K562 (cell line): Measurements from ENCODE around the gene KRT31. TPM values are rescaled to one million over a fixed set of nuclear protein-coding genes. Genes with fewer than 3 reads are reported as not detected.
"Not testable (repeated sequence)": the region's sequence is repeated elsewhere in the genome, so short reads cannot be mapped to it uniquely, and the experiment has no call there.

ENCODE experiments used
- ATAC-seq: fragments of 200-7000 bp; cut with Tn5 transposase; 3 replicates; pipeline ENCODE4 v1.9.1; 2020; ENCODE audit warnings: moderate library complexity
- BruUV-seq: library from RNA; stranded (reverse); fragments of 400-500 nt; replicated peaks from 2 replicates; lab custom pipeline; 2021; lab: Mats Ljungman, UMichigan
- CTCF ChIA-PET: fragments of 300-600 bp; formaldehyde crosslinking; extraction: SDS; loops from one replicate; lab custom pipeline; 2021; ENCODE audit warnings: low intra/inter-chr PET ratio; lab: Yijun Ruan, JAX
- POLR2A ChIA-PET: fragments of 300-600, 350-650 bp; sonication (Branson Sonifier 250); formaldehyde crosslinking; extraction: SDS; loops from one replicate; lab custom pipeline; 2021; ENCODE audit warnings: antibody characterized with exemption, inconsistent platforms; lab: Yijun Ruan, JAX
- DNase-seq, 4 experiments: peaks; one replicate each; pipeline versions ENCODE4 v3.0.0 to v3.0.0-alpha.2; 2011 to 2018; ENCODE audit warnings: low spot score in 3 of 4, mixed read lengths in 3 of 4; ENCODE audit errors: extremely low read depth in 1 of 4
- FAIRE-seq: peaks from 2 replicates; lab custom pipeline; 2011; peaks lifted over from hg19 to GRCh38; lab: Jason Lieb, UNC
- H2AFZ ChIP-seq: 2 replicates; pipeline ENCODE4 v1.6.0; 2011; ENCODE audit warnings: low read depth, low read length, control low read depth, inconsistent platforms
- H3K27ac ChIP-seq: fragments of 200-600 bp; 3 replicates; pipeline ENCODE4 v1.8.0; 2011; ENCODE audit warnings: low read depth, mild to moderate bottlenecking, control low read depth, inconsistent platforms, low read length, moderate library complexity, mixed read lengths; ENCODE audit errors: extremely low read depth
- H3K27me3 ChIP-seq, 2 experiments: fragments of 300-600 bp in 1 of 2; 2 replicates in 1 of 2; 3 replicates in 1 of 2; pipeline versions ENCODE4 v1.6.0 to v1.8.0; 2011; ENCODE audit warnings: inconsistent platforms in 2 of 2, low read length in 2 of 2, mild to moderate bottlenecking in 1 of 2, mixed read lengths in 1 of 2, moderate library complexity in 1 of 2; ENCODE audit not compliant: control insufficient read depth in 2 of 2, insufficient read depth in 2 of 2
- H3K36me3 ChIP-seq: fragments of 300-600 bp; 3 replicates; pipeline ENCODE4 v1.8.0; 2011; ENCODE audit warnings: mild to moderate bottlenecking, low read length, inconsistent platforms; ENCODE audit not compliant: control insufficient read depth, insufficient read depth
- H3K4me1 ChIP-seq, 2 experiments: fragments of 200-600 bp in 1 of 2; replicated peaks in 1 of 2; 2 replicates in 1 of 2; 3 replicates in 1 of 2; pipeline versions ENCODE4 v1.5.1 to v1.8.0; 2011; ENCODE audit warnings: inconsistent platforms in 2 of 2, low read length in 2 of 2, mild to moderate bottlenecking in 1 of 2, mixed read lengths in 1 of 2, moderate library complexity in 1 of 2; ENCODE audit not compliant: control insufficient read depth in 2 of 2, insufficient read depth in 2 of 2
- H3K4me2 ChIP-seq: 2 replicates; pipeline ENCODE4 v1.6.1; 2011; ENCODE audit warnings: low read length, control low read depth, inconsistent platforms, mixed read lengths; ENCODE audit not compliant: insufficient read depth
- H3K4me3 ChIP-seq: fragments of 200-600 bp; sonication (generic), shearing (Covaris generic); 2 replicates; pipeline ENCODE4 v1.5.1; 2016; ENCODE audit warnings: control low read depth, inconsistent platforms
- H3K79me2 ChIP-seq: fragments of 200-600 bp; 3 replicates; pipeline ENCODE4 v1.8.0; 2011; ENCODE audit warnings: low read length, inconsistent platforms; ENCODE audit not compliant: control insufficient read depth, insufficient read depth
- H3K9ac ChIP-seq, 2 experiments: 2 replicates each; pipeline versions ENCODE4 v1.6.0 to v1.6.1; 2011; ENCODE audit warnings: low read depth in 2 of 2, low read length in 2 of 2, control low read depth in 1 of 2, inconsistent platforms in 1 of 2, mild to moderate bottlenecking in 1 of 2, mixed read lengths in 1 of 2; ENCODE audit not compliant: insufficient read depth in 1 of 2
- H3K9me1 ChIP-seq: one replicate; pipeline ENCODE4 v1.6.0; 2011; ENCODE audit warnings: inconsistent platforms, mild to moderate bottlenecking, low read length, moderate library complexity; ENCODE audit not compliant: control insufficient read depth, insufficient read depth
- H3K9me3 ChIP-seq: replicated peaks from 2 replicates; pipeline ENCODE4 v1.5.1; 2011; ENCODE audit warnings: low read depth, low read length, inconsistent platforms; ENCODE audit not compliant: control insufficient read depth, insufficient read depth
- H4K20me1 ChIP-seq: replicated peaks from 2 replicates; pipeline ENCODE4 v1.6.1; 2011; ENCODE audit warnings: low read length, inconsistent platforms, mixed read lengths; ENCODE audit not compliant: control insufficient read depth, insufficient read depth
- FOXP1 ChIP-seq: sonication (generic); formaldehyde crosslinking; IDR thresholded peaks from 2 replicates; pipeline ENCODE4 v1.8.0; 2022; ENCODE audit warnings: mild to moderate bottlenecking, missing genetic modification reagents
- SMAD2 ChIP-seq: fragments of 150-350 bp; IDR thresholded peaks from 2 replicates; pipeline ENCODE4 v1.6.1; 2014; ENCODE audit warnings: low read depth, mild to moderate bottlenecking, low read length
- WGBS: fragments of 100-300 bp; shearing (Covaris generic); methylation state at CpG from one replicate; pipeline ENCODE4 v1.1.6; 2016; ENCODE audit warnings: low coverage, mixed read lengths; ENCODE audit not compliant: insufficient coverage; ENCODE audit errors: missing lambda C conversion rate; 5-methylcytosine and 5-hydroxymethylcytosine counted together
- in situ Hi-C: fragments of 300-500 bp; cut with MboI; formaldehyde crosslinking; loops from 4 replicates; pipeline ENCODE4 v1.15.0; 2018; ENCODE audit warnings: inconsistent platforms, mixed read lengths
- intact Hi-C: fragments of 100-400 bp; cut with micrococcal nuclease; formaldehyde crosslinking; loops from 2 replicates; pipeline ENCODE4 v1.14.2; 2022
- polyA plus RNA-seq, 8 experiments: library from polyadenylated mRNA; depleted of rRNA in 4 of 8; stranded (reverse) in 5 of 8; unstranded in 3 of 8; fragments of >200 nt; fragmentation: Nextera tagmentation in 2 of 8; fragmentation: Illumina TruSeq in 1 of 8; extraction: Ambion mirVana in 2 of 8; extraction: Trizol in 1 of 8; gene quantifications; 2 replicates each; pipeline versions ENCODE4 v1.2.1 to v1.2.3, GENCODE V29; 2011 to 2014; ENCODE audit warnings: inconsistent platforms in 1 of 8, missing spikeins in 1 of 8
- total RNA-seq, 7 experiments: library from RNA; depleted of rRNA in 6 of 7; stranded (reverse); fragments of >200 nt in 6 of 7; fragmentation: Illumina TruSeq in 2 of 7; extraction: Trizol in 2 of 7; gene quantifications; 2 replicates each; pipeline versions ENCODE4 v1.2.1 to v1.2.3, GENCODE V29; 2011 to 2021; ENCODE audit warnings: low replicate concordance in 1 of 7

The KRT31 gene
- total and polyA plus RNA-seq, 9 of the 15 experiments (the other 6 are each of a cell fraction or from before 2014, with no cell fraction given): not detected

DNA sequence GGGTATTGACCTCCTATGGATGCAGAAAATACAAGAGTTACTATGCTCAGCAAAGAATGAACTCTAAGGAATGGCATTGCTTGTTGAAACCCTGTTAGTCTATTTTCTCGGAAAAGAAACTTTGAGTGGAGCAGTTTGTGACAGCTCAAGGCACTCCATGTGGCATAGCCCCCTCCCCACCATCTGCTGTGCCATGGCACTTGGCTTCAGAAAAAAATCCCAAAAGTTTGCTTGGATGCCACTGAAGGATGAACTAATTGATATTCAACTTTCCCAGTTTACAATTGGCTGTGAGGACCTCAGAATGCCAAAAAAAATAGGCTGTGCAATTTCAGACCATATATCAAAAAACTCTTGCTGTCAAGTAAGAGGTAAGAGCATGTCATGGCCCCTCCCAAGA, 1.8 kb downstream of the KRT31 start:
- no peak for ATAC-seq
- H3K9ac ChIP-seq: no peak overlapping the region
- no peak overlapping the region for H3K4me3 ChIP-seq
- no peaks in the 10 kb centered on the region for H3K36me3 ChIP-seq
- BruUV-seq: no TSS peak
- H3K27ac ChIP-seq: no peak overlapping the region
- no peaks in the 10 kb centered on the region for H3K4me1 ChIP-seq
- CTCF ChIA-PET: interaction anchor here (0.7 kb wide), 1 partner anchor 1083 kb away, joined by 7 read pairs; no protein-coding TSS in a partner anchor
- H3K9me1 ChIP-seq: no peaks in the 10 kb centered on the region
- no peak for DNase-seq
- H3K4me2 ChIP-seq: no peak overlapping the region
- in situ Hi-C loops (no loop called here), intact Hi-C loops (no loop called here)
- no peaks in the 10 kb centered on the region for H4K20me1 ChIP-seq
- TF ChIP-seq FOXP1 (CRISPR knock-in tag): no peak
- TF ChIP-seq SMAD2: no peak
- POLR2A ChIA-PET: no interaction called here
- no peaks in the 10 kb centered on the region for H3K9me3 ChIP-seq
- peaks cover 4 to 41% of the 10 kb centered on the region in 2 experiments for H3K27me3 ChIP-seq
- H3K79me2 ChIP-seq: no peaks in the 10 kb centered on the region
- no peak overlapping the region for H2AFZ ChIP-seq
- WGBS: 0% methylated on average over 1 of the region's 1 CpG
- FAIRE-seq: no peak

DNA sequence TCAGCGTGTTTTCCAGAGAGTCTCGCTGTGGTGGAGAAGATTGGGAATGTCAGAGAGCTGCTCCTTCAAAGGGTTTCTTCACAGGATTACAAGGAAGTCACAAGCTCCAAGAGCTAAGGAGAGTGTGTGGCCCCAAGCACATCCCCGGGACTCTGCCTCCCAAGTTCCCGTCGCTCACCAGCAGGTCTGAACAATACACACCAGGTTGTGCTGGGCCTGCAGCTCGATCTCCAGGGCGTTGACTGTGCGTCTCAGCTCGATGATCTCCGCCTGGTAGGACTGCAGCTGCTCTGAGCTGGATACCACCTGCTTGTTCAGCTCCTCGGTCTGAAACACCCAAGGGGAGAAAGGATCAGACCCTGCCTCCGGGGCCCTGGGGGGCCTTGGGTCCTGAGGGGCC, 2.4 kb downstream of the KRT31 start:
- H3K4me3 ChIP-seq, POLR2A ChIA-PET, H3K9ac ChIP-seq, intact Hi-C loops, H3K36me3 ChIP-seq, FAIRE-seq, DNase-seq, H3K9me1 ChIP-seq, H3K4me1 ChIP-seq, H2AFZ ChIP-seq, ATAC-seq, in situ Hi-C loops, H3K79me2 ChIP-seq, H3K27ac ChIP-seq, CTCF ChIA-PET, H3K9me3 ChIP-seq, H4K20me1 ChIP-seq, BruUV-seq, H3K4me2 ChIP-seq: not testable (repeated sequence)
- peaks cover 4 to 37% of the 10 kb centered on the region in 2 experiments for H3K27me3 ChIP-seq
- 0% methylated on average over 3 of the region's 12 CpGs for WGBS
